ENCODE measurements around the gene CPEB2. TPM values are rescaled to one million over a fixed set of nuclear protein-coding genes. Genes with fewer than 3 reads are reported as not detected.
A peak's percentile ranks its signal among the peaks of the same experiment; 100 is the strongest.

CPEB2 gene
- total RNA-seq, 1 experiment from 2014 or later = 2.0 TPM

DNA sequence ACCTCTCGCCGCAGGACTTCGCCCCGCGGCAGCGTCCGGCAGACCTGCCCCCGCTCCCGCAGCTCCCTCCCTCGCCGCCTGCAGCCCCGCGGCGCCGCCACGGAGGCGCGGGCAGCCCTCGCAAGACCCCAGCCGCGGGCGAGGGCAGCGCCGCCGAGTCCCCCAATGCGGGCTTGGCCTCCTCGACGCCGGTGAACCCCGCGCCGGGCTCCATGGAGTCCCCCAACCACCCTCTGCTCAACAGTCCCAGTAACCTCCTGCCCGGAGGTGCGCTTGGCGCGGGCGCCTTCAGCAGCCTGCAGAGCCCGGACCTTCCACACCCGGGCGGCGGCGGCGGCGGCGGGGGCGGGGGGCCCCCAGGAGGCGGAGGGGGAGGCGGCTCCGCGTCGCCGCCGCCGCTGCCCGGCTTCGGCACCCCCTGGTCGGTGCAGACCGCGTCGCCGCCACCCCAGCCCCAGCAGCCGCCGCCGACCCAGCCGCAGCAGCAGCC lies 1.2 kb downstream of the CPEB2 start:
- Histone ChIP-seq H3K4me3 (ENCODE audit: insufficient read depth, low read depth, low read length) (peak overlapping the region; percentile 90), H3K27me3 (ENCODE audit: control insufficient read depth, insufficient read depth, low read length) (peaks cover 20% of the 10 kb centered on the region), H3K36me3 (replicated peaks; ENCODE audit: control insufficient read depth, insufficient read depth, low read length) (no peaks in the 10 kb centered on the region)
- peak; percentile 74 for DNase-seq

DNA sequence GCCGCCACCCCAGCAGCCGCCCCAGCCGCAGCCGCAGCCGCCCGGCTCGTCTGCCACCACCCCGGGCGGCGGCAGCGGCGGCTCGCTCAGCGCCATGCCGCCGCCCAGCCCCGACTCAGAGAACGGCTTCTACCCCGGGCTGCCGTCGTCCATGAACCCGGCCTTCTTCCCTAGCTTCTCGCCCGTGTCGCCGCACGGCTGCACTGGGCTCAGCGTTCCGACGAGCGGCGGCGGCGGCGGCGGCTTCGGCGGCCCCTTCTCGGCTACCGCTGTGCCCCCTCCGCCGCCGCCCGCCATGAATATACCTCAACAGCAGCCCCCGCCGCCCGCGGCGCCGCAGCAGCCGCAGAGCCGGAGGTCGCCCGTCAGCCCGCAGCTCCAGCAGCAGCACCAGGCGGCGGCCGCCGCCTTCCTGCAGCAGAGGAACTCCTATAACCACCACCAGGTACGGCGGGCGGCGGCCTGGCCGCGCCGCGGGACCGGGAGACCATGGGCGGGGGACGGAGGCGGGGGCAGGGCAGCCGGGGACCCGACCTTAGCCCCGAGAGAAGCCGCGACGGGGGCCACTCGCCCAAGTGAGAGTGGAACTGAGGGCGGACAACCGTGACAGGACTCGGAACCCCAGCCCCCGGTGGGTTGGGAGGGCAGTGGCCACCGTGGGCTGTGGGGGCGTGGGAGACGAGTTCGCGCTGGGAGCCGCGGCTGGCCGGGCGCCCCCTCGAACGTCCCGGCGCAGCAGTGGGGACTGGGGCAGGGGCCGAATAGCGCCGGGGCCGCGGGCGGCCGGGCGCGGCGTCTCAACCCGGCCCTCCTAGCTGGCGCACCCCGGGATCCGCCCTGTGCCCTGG lies 1.8 kb downstream of the CPEB2 start:
- Histone ChIP-seq H3K36me3 (replicated peaks; ENCODE audit: control insufficient read depth, insufficient read depth, low read length) (no peaks in the 10 kb centered on the region), H3K4me3 (ENCODE audit: insufficient read depth, low read depth, low read length) (peak overlapping the region; percentile 77), H3K27me3 (ENCODE audit: control insufficient read depth, insufficient read depth, low read length) (peaks cover 20% of the 10 kb centered on the region)
- DNase-seq = peak; percentile 66

DNA sequence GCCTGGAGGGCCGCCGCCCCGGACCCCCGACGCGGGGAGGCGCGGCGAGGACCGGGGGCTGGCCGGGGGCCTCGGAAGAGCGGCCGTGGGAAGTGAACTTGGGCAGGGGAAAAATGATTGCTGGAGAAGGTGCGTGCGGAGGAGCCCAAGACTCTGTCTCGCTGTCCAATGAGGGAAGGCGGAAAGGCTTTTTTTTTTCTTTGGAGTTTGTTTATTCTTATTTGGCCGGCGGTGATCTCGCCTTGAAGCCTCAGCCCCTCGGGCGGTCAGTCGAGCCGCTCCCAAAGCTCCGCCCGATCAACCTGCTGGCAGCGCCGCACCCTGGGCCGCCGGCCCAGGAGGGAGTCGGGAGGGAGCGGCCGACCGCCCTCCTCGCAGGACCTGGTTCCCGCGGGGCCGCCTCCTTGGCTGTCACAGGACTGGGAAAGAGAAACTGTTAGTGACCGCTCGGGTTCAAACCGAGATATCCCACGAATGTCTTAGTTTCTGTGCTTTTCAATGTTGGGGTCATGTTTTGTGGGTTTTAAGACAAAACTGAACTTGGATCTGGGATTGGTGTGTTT lies 2.5 kb downstream of the CPEB2 start:
- peak overlapping the region; percentile 77 for H3K4me3 ChIP-seq (ENCODE audit: insufficient read depth, low read depth, low read length)
- DNase-seq = peak; percentile 53
- peaks cover 20% of the 10 kb centered on the region for H3K27me3 ChIP-seq (ENCODE audit: control insufficient read depth, insufficient read depth, low read length)
- H3K36me3 ChIP-seq (replicated peaks; ENCODE audit: control insufficient read depth, insufficient read depth, low read length) = no peaks in the 10 kb centered on the region

DNA sequence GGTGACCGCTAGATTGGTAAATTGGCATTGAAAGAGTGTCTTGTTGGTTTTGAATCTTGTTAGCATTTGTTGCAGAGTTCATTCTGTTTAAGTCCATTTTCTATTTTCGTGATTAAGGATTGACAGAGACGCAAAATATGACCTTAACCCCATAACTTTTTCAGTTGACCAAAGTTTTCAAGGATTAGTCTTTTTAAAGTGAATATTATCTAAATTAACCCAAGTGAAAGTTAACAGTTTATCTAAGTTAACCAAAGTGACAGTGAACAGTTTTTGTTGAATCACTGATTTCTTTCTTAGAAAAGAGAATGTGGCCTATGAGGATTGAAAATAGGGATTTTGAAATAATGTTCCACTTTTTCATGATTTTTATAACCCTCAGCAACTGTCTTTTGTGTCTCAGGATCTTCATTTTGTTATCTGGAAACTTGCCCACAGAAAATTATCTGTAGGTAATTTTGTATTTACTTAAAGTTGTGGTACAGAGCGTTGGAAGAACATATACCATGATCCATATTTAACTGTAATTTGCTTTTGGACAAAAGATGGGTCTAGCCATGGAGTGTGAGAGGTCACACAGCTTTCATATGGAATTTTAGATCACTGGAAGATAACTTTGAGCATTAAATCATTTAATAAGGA lies 3.3 kb downstream of the CPEB2 start:
- H3K36me3 ChIP-seq (replicated peaks; ENCODE audit: control insufficient read depth, insufficient read depth, low read length) = no peaks in the 10 kb centered on the region
- peaks cover 20% of the 10 kb centered on the region for H3K27me3 ChIP-seq (ENCODE audit: control insufficient read depth, insufficient read depth, low read length)
- peak overlapping the region; percentile 77 for H3K4me3 ChIP-seq (ENCODE audit: insufficient read depth, low read depth, low read length)
- DNase-seq = no peak

DNA sequence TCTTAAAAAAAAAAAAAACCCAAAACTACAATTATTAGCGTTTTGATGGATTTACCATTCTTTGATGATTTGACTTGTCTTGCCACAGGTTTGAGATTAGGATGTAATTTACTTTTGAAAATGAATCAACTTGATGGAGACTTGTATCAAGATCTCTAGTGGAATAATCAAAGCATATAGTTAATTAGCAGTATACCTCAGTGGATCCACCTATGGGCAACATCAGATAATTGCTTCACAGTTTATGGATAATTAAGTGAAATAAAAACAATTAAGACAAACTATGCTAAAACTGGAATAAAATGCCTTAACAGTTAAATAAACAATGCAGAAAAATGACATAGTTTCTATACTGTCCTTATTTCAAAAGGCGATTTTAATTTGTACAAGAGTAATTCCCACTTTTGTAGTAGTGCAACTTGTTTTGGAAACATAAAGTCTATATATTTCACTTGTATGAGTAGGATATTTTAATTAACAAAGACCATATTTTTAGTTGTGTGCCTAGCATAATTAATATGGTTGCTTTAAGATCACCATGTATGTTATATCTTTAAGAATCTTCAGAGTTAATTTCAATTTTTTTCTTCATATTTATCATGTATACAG lies 4.2 kb downstream of the CPEB2 start:
- no peaks in the 10 kb centered on the region for H3K36me3 ChIP-seq (replicated peaks; ENCODE audit: control insufficient read depth, insufficient read depth, low read length)
- no peak for DNase-seq
- H3K4me3 ChIP-seq (ENCODE audit: insufficient read depth, low read depth, low read length) = no peak overlapping the region
- H3K27me3 ChIP-seq (ENCODE audit: control insufficient read depth, insufficient read depth, low read length) = peaks cover 20% of the 10 kb centered on the region

DNA sequence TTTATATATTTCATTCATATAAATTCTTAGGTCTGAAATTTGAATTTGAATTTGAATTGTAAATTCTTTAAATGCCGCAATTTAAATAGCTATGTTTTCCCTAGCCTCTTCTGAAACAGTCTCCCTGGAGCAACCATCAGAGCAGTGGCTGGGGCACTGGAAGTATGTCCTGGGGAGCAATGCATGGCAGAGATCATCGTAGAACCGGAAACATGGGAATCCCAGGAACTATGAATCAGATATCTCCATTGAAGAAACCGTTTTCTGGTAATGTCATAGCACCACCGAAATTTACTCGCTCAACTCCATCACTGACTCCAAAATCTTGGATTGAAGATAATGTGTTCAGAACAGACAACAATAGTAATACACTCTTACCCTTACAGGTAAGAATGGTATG lies 4.9 kb downstream of the CPEB2 start:
- H3K27me3 ChIP-seq (ENCODE audit: control insufficient read depth, insufficient read depth, low read length) = peaks cover 20% of the 10 kb centered on the region
- no peak overlapping the region for H3K4me3 ChIP-seq (ENCODE audit: insufficient read depth, low read depth, low read length)

DNA sequence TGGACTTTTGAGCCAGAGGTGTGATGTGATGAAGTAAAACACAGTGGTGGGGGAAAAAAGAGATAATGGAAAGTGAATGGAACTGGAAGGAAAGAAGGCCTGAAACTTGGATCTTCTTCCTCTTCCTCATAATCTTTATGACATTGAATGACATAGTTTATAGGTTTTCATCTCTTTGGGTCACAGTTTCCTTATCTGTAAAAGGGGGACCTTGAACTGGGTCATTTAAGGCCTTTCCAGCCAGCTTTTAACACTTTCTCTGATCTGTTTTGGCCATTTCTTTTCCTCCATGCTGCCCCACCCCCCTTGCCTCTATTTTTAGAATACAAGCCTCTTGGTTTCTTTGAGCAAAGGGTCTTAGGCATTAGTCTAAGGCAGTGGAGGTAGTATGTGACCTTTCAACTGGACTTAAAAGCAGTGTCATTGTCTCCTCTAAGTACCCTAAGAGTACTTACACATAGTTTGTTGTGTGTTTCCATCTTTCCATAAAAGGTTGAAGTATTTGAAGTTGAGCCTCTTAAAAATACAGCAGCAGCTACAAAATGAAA lies 7.8 kb downstream of the CPEB2 start:
- Histone ChIP-seq H3K4me3 (ENCODE audit: insufficient read depth, low read depth, low read length) (no peak overlapping the region), H3K36me3 (replicated peaks; ENCODE audit: control insufficient read depth, insufficient read depth, low read length) (no peaks in the 10 kb centered on the region), H3K27me3 (ENCODE audit: control insufficient read depth, insufficient read depth, low read length) (peaks cover 13% of the 10 kb centered on the region)
- DNase-seq = no peak

More for the DNA sequence above, 4.9 kb downstream of the CPEB2 start:
- peak; percentile 29 for DNase-seq
- H3K36me3 ChIP-seq (replicated peaks; ENCODE audit: control insufficient read depth, insufficient read depth, low read length) = no peaks in the 10 kb centered on the region

DNA sequence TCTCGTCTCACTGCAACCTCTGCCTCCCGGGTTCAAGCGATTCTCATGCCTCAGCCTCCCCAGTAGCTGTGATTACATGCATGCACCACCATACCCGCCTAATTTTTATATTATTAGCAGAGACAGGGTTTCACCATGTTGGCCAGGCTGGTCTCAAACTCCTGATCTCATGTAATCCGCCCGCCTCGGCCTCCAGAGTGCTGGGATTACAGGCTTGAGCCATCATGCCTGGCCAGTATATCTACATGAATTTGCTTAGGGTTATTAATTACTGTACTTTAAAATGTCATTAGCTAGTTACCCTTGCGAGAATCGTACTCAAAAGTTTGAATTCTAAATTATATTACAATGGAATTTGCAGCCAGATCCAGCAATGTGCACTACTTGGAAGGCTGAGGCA lies 8.9 kb downstream of the CPEB2 start:
- Histone ChIP-seq H3K4me3 (ENCODE audit: insufficient read depth, low read depth, low read length) (no peak overlapping the region), H3K36me3 (replicated peaks; ENCODE audit: control insufficient read depth, insufficient read depth, low read length) (no peaks in the 10 kb centered on the region), H3K27me3 (ENCODE audit: control insufficient read depth, insufficient read depth, low read length) (peaks cover 5% of the 10 kb centered on the region; the same call in 1 of the 2 replicates)
- no peak for DNase-seq

DNA sequence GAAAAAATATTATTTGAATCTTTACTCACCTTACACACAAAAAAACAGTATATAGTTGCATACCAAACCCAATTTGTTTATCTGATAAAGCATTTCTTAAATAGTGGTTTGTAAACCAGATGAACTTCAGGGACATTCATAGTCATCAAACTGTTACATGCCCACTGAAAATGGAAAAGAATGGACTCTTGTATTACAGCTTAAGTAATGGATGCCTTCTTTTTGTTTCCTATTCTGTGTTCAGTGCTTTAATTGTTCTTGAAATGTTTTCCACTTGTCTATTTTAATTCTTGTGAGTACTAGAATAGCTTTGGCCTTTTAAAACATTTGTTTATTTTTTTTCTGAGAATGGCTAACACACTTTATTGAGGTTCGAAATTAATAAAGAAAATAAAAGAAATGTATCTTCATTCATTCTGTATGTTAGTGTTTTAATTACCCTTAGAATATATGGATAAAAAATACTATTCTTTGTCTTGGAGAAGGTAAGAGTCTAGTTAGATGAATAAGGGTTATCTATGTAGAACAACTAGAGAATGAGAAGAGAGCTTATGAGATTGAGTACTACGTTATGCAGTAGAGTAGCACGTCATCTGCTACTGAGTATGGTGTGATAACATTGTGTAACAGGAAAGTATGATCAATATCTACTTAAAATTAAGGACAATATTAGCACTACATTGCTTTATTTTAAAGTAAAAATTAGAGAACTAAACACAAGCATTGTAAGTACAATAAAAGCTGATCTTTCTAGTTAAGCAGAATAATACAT lies 9.9 kb downstream of the CPEB2 start:
- no peak overlapping the region for H3K4me3 ChIP-seq (ENCODE audit: insufficient read depth, low read depth, low read length)
- no peaks in the 10 kb centered on the region for H3K27me3 ChIP-seq (ENCODE audit: control insufficient read depth, insufficient read depth, low read length)
- DNase-seq = no peak
- H3K36me3 ChIP-seq (replicated peaks; ENCODE audit: control insufficient read depth, insufficient read depth, low read length) = no peaks in the 10 kb centered on the region

DNA sequence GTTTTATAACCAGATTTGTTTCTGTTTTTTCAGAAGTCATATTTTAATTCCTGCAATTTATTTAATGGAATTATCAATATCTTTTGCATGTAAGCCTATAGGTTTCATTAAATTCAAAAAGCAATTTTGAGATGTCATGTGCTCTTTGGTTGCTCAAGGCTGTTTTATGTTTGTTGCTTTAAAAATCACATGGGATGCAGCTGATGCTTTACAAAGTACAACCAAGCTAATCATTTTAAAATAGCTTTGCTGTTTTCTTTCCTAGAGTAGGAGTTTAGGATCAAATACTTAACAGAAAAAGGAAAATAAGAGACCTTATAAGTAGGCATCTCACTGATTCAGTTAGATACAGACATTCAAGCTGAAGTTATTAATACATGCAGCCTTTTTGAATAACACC lies 11.3 kb downstream of the CPEB2 start:
- H3K27me3 ChIP-seq (ENCODE audit: control insufficient read depth, insufficient read depth, low read length) = no peaks in the 10 kb centered on the region
- no peak for DNase-seq
- no peaks in the 10 kb centered on the region for H3K36me3 ChIP-seq (replicated peaks; ENCODE audit: control insufficient read depth, insufficient read depth, low read length)
- no peak overlapping the region for H3K4me3 ChIP-seq (ENCODE audit: insufficient read depth, low read depth, low read length)

DNA sequence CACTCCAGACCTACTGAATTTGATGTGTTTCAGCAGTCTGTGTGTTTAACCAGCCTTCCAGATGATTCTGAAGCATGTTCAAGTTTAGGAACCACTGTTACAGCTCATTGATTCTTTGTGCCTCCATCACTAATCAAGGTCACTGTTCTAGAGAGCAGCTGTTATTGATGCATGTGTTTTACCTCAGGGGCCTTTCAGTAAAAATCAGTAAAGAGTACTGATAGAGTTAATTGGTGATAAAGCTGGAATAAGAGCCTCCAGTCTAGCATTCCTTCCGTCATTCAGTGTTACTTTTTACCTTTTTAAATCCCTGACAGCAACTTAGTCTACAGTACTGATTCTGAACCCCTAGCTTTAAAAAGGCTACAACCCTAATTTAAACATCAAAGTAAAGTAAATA lies 12.9 kb downstream of the CPEB2 start:
- no peak overlapping the region for H3K4me3 ChIP-seq (ENCODE audit: insufficient read depth, low read depth, low read length)
- no peak for DNase-seq

DNA sequence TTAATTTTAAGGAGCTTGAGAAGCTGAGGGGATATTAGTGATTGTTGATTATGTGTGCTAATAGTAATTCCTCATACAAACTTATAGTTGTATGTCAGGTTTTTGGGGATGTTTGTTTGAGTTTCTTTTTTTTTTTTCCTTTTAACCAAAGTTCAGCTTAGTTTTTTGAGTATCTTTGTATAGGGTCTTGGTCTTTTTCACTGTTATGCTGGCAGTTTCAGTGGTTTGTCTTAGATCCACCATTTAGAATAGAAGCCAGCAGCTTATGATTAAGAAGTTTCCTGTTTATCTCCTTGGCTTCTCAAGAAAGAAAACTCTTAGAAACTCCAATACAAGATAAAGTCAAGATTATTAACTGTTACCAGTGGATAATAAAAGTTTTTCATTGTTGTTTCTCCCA lies 16.1 kb downstream of the CPEB2 start:
- no peak for DNase-seq
- Histone ChIP-seq H3K4me3 (ENCODE audit: insufficient read depth, low read depth, low read length) (no peak overlapping the region), H3K36me3 (replicated peaks; ENCODE audit: control insufficient read depth, insufficient read depth, low read length) (no peaks in the 10 kb centered on the region), H3K27me3 (ENCODE audit: control insufficient read depth, insufficient read depth, low read length) (no peaks in the 10 kb centered on the region)

More for the DNA sequence above, 12.9 kb downstream of the CPEB2 start:
- H3K27me3 ChIP-seq (ENCODE audit: control insufficient read depth, insufficient read depth, low read length) = no peaks in the 10 kb centered on the region
- no peaks in the 10 kb centered on the region for H3K36me3 ChIP-seq (replicated peaks; ENCODE audit: control insufficient read depth, insufficient read depth, low read length)

DNA sequence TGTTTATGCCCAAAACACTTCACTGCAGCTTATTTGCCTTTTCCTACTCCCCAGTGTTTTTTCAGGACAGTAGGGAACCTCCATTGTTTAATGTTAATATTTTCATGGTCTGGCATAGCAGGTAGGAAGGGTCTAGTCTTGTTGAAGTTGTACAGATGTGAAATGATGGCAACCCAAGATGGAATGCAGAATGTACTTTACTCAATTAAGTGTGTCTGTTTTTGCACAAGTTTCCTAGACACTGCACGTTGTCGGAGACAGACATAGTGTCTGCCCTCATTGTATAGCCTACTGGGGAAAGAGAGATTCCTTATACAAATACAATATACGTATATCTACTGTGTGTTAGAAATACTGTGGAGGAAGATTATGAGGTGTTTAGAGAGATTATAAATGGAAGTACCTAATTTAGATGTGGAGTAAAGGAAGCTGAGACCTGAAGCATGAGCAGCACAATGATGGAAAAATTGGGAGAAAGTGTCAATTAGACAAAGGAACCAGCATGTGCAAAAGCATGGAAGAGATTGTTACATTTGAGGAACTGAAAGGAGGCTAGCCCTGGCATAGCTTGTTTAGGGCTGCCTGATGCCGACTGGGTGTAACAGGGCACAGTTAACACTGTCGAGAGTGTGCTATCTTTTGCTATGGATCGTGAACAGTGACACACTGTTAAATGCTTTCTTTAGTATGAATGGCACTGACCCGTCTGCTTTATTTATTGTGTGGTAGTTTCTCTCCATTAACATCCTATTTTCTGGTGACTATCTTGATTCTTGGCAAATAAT lies 18.4 kb downstream of the CPEB2 start:
- H3K36me3 ChIP-seq (replicated peaks; ENCODE audit: control insufficient read depth, insufficient read depth, low read length) = no peaks in the 10 kb centered on the region
- H3K27me3 ChIP-seq (ENCODE audit: control insufficient read depth, insufficient read depth, low read length) = no peaks in the 10 kb centered on the region

More for the DNA sequence above, 18.4 kb downstream of the CPEB2 start:
- DNase-seq = no peak
- H3K4me3 ChIP-seq (ENCODE audit: insufficient read depth, low read depth, low read length) = no peak overlapping the region
